ENCODE data around the gene COL3A1.

GRCh38 chr2:188997263-188997662 is 23.1 kb downstream of the COL3A1 start:
- no peak for TF ChIP-seq CTCF (IDR thresholded peaks at IDR 0.05; ENCODE audit: control extremely low read depth in 1 of 3, insufficient read depth in 1 of 3, low read depth in 1 of 3, low read length in 3 of 3)
- TF ChIP-seq ATF2 (IDR thresholded peaks at IDR 0.05; ENCODE audit: low read length) = no peak
- no peak for TF ChIP-seq CHD2 (IDR thresholded peaks at IDR 0.05; ENCODE audit: low read length)

Measured in H1 (cell line).